A549 (cell line): Measurements from ENCODE around the gene PTPRD. TPM values are rescaled to one million over a fixed set of nuclear protein-coding genes. Genes with fewer than 3 reads are reported as not detected.

Experiments
- ATAC-seq, 2 experiments: fragments of 200-7000 bp in 1 of 2; fragments of >200 bp in 1 of 2; cut with Nextera tagmentation in 1 of 2; cut with Tn5 transposase in 1 of 2; 3 replicates each; pipeline versions ENCODE4 v1.8.0 to v1.9.1; 2018 to 2020; ENCODE audit warnings: mild to moderate bottlenecking in 1 of 2, moderate library complexity in 1 of 2
- CTCF ChIA-PET: fragments of 300-600 bp; sonication (Branson Sonifier 250); formaldehyde crosslinking; extraction: SDS; loops from one replicate; lab custom pipeline; 2021; ENCODE audit warnings: antibody characterized with exemption, inconsistent platforms; lab: Yijun Ruan, JAX
- POLR2A ChIA-PET: fragments of 350-600 bp; formaldehyde crosslinking; extraction: SDS; loops from one replicate; lab custom pipeline; 2021; ENCODE audit warnings: antibody characterized with exemption, inconsistent platforms; lab: Yijun Ruan, JAX
- DNase-seq, 2 experiments: peaks; one replicate each; pipeline versions ENCODE4 v3.0.0 to v3.0.0-alpha.2; 2011 to 2016; ENCODE audit warnings: low read depth in 1 of 2, low spot score in 1 of 2
- FAIRE-seq: peaks from 2 replicates; lab custom pipeline; 2011; peaks lifted over from hg19 to GRCh38; lab: Jason Lieb, UNC
- H3K27ac ChIP-seq, 2 experiments: fragments of >200 bp; sonication (Bioruptor Twin); formaldehyde crosslinking; 3 replicates each; pipeline ENCODE4 v1.5.1; 2016 to 2017
- H3K4me1 ChIP-seq: fragments of >200 bp; sonication (Bioruptor Twin); formaldehyde crosslinking; 3 replicates; pipeline ENCODE4 v1.6.1; 2016
- H3K4me2 ChIP-seq: fragments of >200 bp; sonication (Bioruptor Twin); formaldehyde crosslinking; 3 replicates; pipeline ENCODE4 v1.6.1; 2016
- H3K4me3 ChIP-seq: fragments of >200 bp; sonication (Bioruptor Twin); formaldehyde crosslinking; 3 replicates; pipeline ENCODE4 v1.5.1; 2016
- H3K9me3 ChIP-seq: fragments of >200 bp; sonication (Bioruptor Twin); formaldehyde crosslinking; 3 replicates; pipeline ENCODE4 v1.6.1; 2016
- ATOH8 ChIP-seq: fragments of 250-450 bp; sonication (Bioruptor Pico); IDR thresholded peaks from 2 replicates; pipeline ENCODE4 v1.5.0; 2020; ENCODE audit warnings: low read depth, mild to moderate bottlenecking, moderate library complexity
- CHD2 ChIP-seq: fragments of 150-350 bp; IDR thresholded peaks from 2 replicates; pipeline ENCODE4 v1.6.1; 2014; ENCODE audit warnings: low read length; ENCODE audit not compliant: partially characterized antibody
- CHD4 ChIP-seq: fragments of 200-600 bp; sonication (generic); IDR thresholded peaks from 2 replicates; pipeline ENCODE4 v1.6.1; 2016; ENCODE audit warnings: antibody characterized with exemption, mild to moderate bottlenecking, borderline replicate concordance
- EP300 ChIP-seq, 2 experiments: fragments of >200 bp; sonication (Bioruptor Twin); formaldehyde crosslinking; IDR thresholded peaks; 2 replicates in 1 of 2; 3 replicates in 1 of 2; pipeline ENCODE4 v1.6.1; 2016 to 2017
- HDAC2 ChIP-seq: fragments of 200-600 bp; sonication (generic); IDR thresholded peaks from 2 replicates; pipeline ENCODE4 v1.6.1; 2016
- NPAS2 ChIP-seq: fragments of 250-450 bp; sonication (Bioruptor Pico); IDR thresholded peaks from 2 replicates; pipeline ENCODE4 v1.8.0; 2022; ENCODE audit warnings: mild to moderate bottlenecking, moderate library complexity, borderline replicate concordance
- POLR2A ChIP-seq: IDR thresholded peaks from 2 replicates; pipeline ENCODE4 v1.6.1; 2012; ENCODE audit warnings: mild to moderate bottlenecking, low read length
- ZFP36 ChIP-seq: fragments of 450-650 bp; IDR thresholded peaks from 2 replicates; pipeline ENCODE4 v1.6.1; 2014; ENCODE audit warnings: borderline replicate concordance; ENCODE audit not compliant: partially characterized antibody
- ZNF302 ChIP-seq: fragments of 250-450 bp; sonication (Bioruptor Pico); IDR thresholded peaks from 2 replicates; pipeline ENCODE4 v1.9.0; 2021; ENCODE audit warnings: inconsistent platforms, mild to moderate bottlenecking, moderate library complexity
- WGBS: methylation state at CpG from one replicate; pipeline ENCODE4 v1.1.6; 2017; ENCODE audit errors: missing lambda C conversion rate; 5-methylcytosine and 5-hydroxymethylcytosine counted together
- polyA plus RNA-seq, 4 experiments: library from polyadenylated mRNA; depleted of rRNA in 3 of 4; stranded (reverse); fragments of >200 nt; fragmentation: RNase III in 1 of 4; extraction: RNeasy Plus Mini Kit Qiagen cat#74134 plus additional on column Dnase treatment in 1 of 4; gene quantifications; 2 replicates in 3 of 4; 3 replicates in 1 of 4; pipeline ENCODE4 v1.2.3, GENCODE V29; 2011 to 2017
- small RNA-seq, 6 experiments: library from RNA; depleted of rRNA; stranded (forward); fragments of <200 nt; gene quantifications; one replicate each; pipeline ENCODE3, GENCODE V24; 2012
- TF ChIP-seq, protein P1 (sequence below): IDR thresholded peaks from 2 replicates; pipeline ENCODE4 v1.6.1; 2012

Gene PTPRD
- polyA plus RNA-seq, 2 of the 4 experiments (the other 2 are of a cell fraction) = 0.39 to 1.3 TPM

- TF ChIP-seq POLR2A = no peak
- no peak for TF ChIP-seq ZNF302 (CRISPR knock-in tag)
- no peak for TF ChIP-seq CHD2
- no peak for TF ChIP-seq HDAC2
- no peak for TF ChIP-seq EP300 (IDR thresholded peaks at IDR 0.05)
- TF ChIP-seq, protein P1, sequence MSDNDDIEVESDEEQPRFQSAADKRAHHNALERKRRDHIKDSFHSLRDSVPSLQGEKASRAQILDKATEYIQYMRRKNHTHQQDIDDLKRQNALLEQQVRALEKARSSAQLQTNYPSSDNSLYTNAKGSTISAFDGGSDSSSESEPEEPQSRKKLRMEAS = no peak
- TF ChIP-seq ZFP36 = no peak
- TF ChIP-seq ATOH8 (CRISPR knock-in tag) = no peak
- TF ChIP-seq NPAS2 (CRISPR knock-in tag) = no peak
- no peak for TF ChIP-seq CHD4
- no peak overlapping the region for H3K4me3 ChIP-seq
- ChIA-PET POLR2A (no interaction called here), CTCF (no interaction called here)
- no peak for FAIRE-seq
- no peak for ATAC-seq
- H3K4me1 ChIP-seq = no peaks in the 10 kb centered on the region
- DNase-seq = no peak
- WGBS = 0% methylated on average over 2 of the region's 2 CpGs
- H3K4me2 ChIP-seq = no peak overlapping the region
- H3K27ac ChIP-seq = no peak overlapping the region
- no peaks in the 10 kb centered on the region for H3K9me3 ChIP-seq
These were observed 2347.5 kb downstream of the PTPRD start for GRCh38 chr9:8265281-8265680.

Small RNAs within 50 kb of the gene (small RNA-seq; reads per million reads assigned to genes)
- 0 reads per million in 6 experiments for gene AL135790.2
- 0 reads per million in 6 experiments for gene RNU7-185P
